Measurements from ENCODE around the gene STPG2. TPM values are rescaled to one million over a fixed set of nuclear protein-coding genes. Genes with fewer than 3 reads are reported as not detected.
"Not testable (repeated sequence)": the region's sequence is repeated elsewhere in the genome, so short reads cannot be mapped to it uniquely, and the experiment has no call there.

Gene STPG2
- total RNA-seq, 2 experiments from 2014 or later = not detected

- H3K36me3 ChIP-seq (ENCODE audit: insufficient read depth, low read length) = no peaks in the 10 kb centered on the region
- H3K27ac ChIP-seq (ENCODE audit: low read depth, low read length, poor library complexity, severe bottlenecking) = no peak overlapping the region
- CTCF ChIA-PET (ENCODE audit: unreplicated experiment) = no interaction called here
- no TSS peak for BruUV-seq (replicated peaks)
- DNase-seq (ENCODE audit: low spot score) = no peak
- H3K4me1 ChIP-seq (ENCODE audit: insufficient read depth, low read length, poor library complexity, severe bottlenecking) = no peaks in the 10 kb centered on the region
- no peaks in the 10 kb centered on the region for H3K9me2 ChIP-seq (ENCODE audit: insufficient read depth, low read length)
- H3K9me3 ChIP-seq (ENCODE audit: low read length) = no peaks in the 10 kb centered on the region
- H3K4me2 ChIP-seq (ENCODE audit: low read length) = no peak overlapping the region
- no peak overlapping the region for H2AFZ ChIP-seq (ENCODE audit: low read length)
- intact Hi-C loops (cut with micrococcal nuclease; ENCODE audit: unreplicated experiment) = no loop called here
- POLR2A ChIA-PET = no interaction called here
- no peak overlapping the region for H3K4me3 ChIP-seq (ENCODE audit: low read depth, low read length, poor library complexity, severe bottlenecking)
- no peaks in the 10 kb centered on the region for H4K20me1 ChIP-seq (ENCODE audit: insufficient read depth, low read length)
- TF ChIP-seq CTCF (conservative IDR thresholded peaks at IDR 0.05; ENCODE audit: low read length) (no peak), EZH2phosphoT487 (IDR thresholded peaks at IDR 0.05; ENCODE audit: borderline replicate concordance, low read depth, low read length) (no peak)
- H3K79me2 ChIP-seq (ENCODE audit: insufficient read depth, low read depth, low read length) = no peaks in the 10 kb centered on the region
These were observed 566.3 kb downstream of the STPG2 start for GRCh38 chr4:97577004-97577403.

- TF ChIP-seq CTCF (conservative IDR thresholded peaks at IDR 0.05; ENCODE audit: low read length) = no peak
- no peak for TF ChIP-seq EZH2phosphoT487 (IDR thresholded peaks at IDR 0.05; ENCODE audit: borderline replicate concordance, low read depth, low read length)
- DNase-seq (ENCODE audit: low spot score) = no peak
- no peaks in the 10 kb centered on the region for H3K79me2 ChIP-seq (ENCODE audit: insufficient read depth, low read depth, low read length)
- H2AFZ ChIP-seq (ENCODE audit: low read length) = no peak overlapping the region
- H3K4me3 ChIP-seq (ENCODE audit: low read depth, low read length, poor library complexity, severe bottlenecking) = no peak overlapping the region
- H3K9me2 ChIP-seq (ENCODE audit: insufficient read depth, low read length) = no peaks in the 10 kb centered on the region
- no TSS peak for BruUV-seq (replicated peaks)
- no peak overlapping the region for H3K27ac ChIP-seq (ENCODE audit: low read depth, low read length, poor library complexity, severe bottlenecking)
- no peaks in the 10 kb centered on the region for H4K20me1 ChIP-seq (ENCODE audit: insufficient read depth, low read length)
- intact Hi-C loops (cut with micrococcal nuclease; ENCODE audit: unreplicated experiment) = no loop called here
- no peaks in the 10 kb centered on the region for H3K4me1 ChIP-seq (ENCODE audit: insufficient read depth, low read length, poor library complexity, severe bottlenecking)
- no peaks in the 10 kb centered on the region for H3K9me3 ChIP-seq (ENCODE audit: low read length)
- no peak overlapping the region for H3K4me2 ChIP-seq (ENCODE audit: low read length)
- CTCF ChIA-PET (ENCODE audit: unreplicated experiment) = no interaction called here
- POLR2A ChIA-PET = no interaction called here
- H3K36me3 ChIP-seq (ENCODE audit: insufficient read depth, low read length) = no peaks in the 10 kb centered on the region
These were observed 583.3 kb downstream of the STPG2 start for GRCh38 chr4:97560009-97560408.

- no peaks in the 10 kb centered on the region for H3K9me3 ChIP-seq (ENCODE audit: low read length)
- BruUV-seq (replicated peaks) = no TSS peak
- DNase-seq (ENCODE audit: low spot score) = no peak
- H3K4me1 ChIP-seq (ENCODE audit: insufficient read depth, low read length, poor library complexity, severe bottlenecking) = no peaks in the 10 kb centered on the region
- H3K9me2 ChIP-seq (ENCODE audit: insufficient read depth, low read length) = no peaks in the 10 kb centered on the region
- TF ChIP-seq CTCF (conservative IDR thresholded peaks at IDR 0.05; ENCODE audit: low read length) (no peak), EZH2phosphoT487 (IDR thresholded peaks at IDR 0.05; ENCODE audit: borderline replicate concordance, low read depth, low read length) (no peak)
- CTCF ChIA-PET (ENCODE audit: unreplicated experiment) = no interaction called here
- no peak overlapping the region for H3K27ac ChIP-seq (ENCODE audit: low read depth, low read length, poor library complexity, severe bottlenecking)
- no peaks in the 10 kb centered on the region for H3K79me2 ChIP-seq (ENCODE audit: insufficient read depth, low read depth, low read length)
- no peak overlapping the region for H2AFZ ChIP-seq (ENCODE audit: low read length)
- no peak overlapping the region for H3K4me3 ChIP-seq (ENCODE audit: low read depth, low read length, poor library complexity, severe bottlenecking)
- POLR2A ChIA-PET = no interaction called here
- no peak overlapping the region for H3K4me2 ChIP-seq (ENCODE audit: low read length)
- intact Hi-C loops (cut with micrococcal nuclease; ENCODE audit: unreplicated experiment) = no loop called here
- no peaks in the 10 kb centered on the region for H4K20me1 ChIP-seq (ENCODE audit: insufficient read depth, low read length)
- H3K36me3 ChIP-seq (ENCODE audit: insufficient read depth, low read length) = no peaks in the 10 kb centered on the region
These were observed 585.0 kb downstream of the STPG2 start for GRCh38 chr4:97558204-97558778.

DNA sequence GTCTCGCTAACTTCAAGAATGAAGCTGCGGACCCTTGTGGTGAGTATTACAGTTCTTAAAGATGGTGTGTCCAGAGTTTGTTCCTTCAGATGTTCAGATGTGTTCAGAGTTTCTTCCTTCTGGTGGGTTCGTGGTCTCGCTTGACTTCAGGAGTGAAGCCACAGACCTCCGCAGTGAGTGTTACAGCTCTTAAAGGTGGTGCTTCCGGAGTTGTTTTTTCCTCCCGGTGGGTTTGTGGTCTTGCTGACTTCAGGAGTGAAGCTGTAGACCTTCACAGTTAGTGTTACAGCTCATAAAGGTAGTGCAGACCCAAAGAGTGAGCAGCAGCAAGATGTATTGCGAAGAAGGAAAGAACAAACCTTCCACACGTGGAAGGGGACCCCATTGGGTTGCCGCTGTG, 592.6 kb downstream of the STPG2 start:
- BruUV-seq (replicated peaks); intact Hi-C loops (cut with micrococcal nuclease; ENCODE audit: unreplicated experiment); H3K4me3 ChIP-seq (ENCODE audit: low read depth, low read length, poor library complexity, severe bottlenecking); H2AFZ ChIP-seq (ENCODE audit: low read length); DNase-seq (ENCODE audit: low spot score); H3K9me2 ChIP-seq (ENCODE audit: insufficient read depth, low read length); H3K27ac ChIP-seq (ENCODE audit: low read depth, low read length, poor library complexity, severe bottlenecking); H3K4me2 ChIP-seq (ENCODE audit: low read length); H3K36me3 ChIP-seq (ENCODE audit: insufficient read depth, low read length); H4K20me1 ChIP-seq (ENCODE audit: insufficient read depth, low read length); H3K9me3 ChIP-seq (ENCODE audit: low read length); H3K4me1 ChIP-seq (ENCODE audit: insufficient read depth, low read length, poor library complexity, severe bottlenecking); CTCF ChIA-PET (ENCODE audit: unreplicated experiment); H3K79me2 ChIP-seq (ENCODE audit: insufficient read depth, low read depth, low read length): not testable (repeated sequence)
- POLR2A ChIA-PET = interaction anchor here (0.6 kb wide), 1 partner anchor 453 kb away, joined by 3 read pairs; no protein-coding TSS in a partner anchor
